ENCODE measurements around the gene LCE5A.

- TF ChIP-seq MAZ (CRISPR knock-in tag; conservative IDR thresholded peaks at IDR 0.05 in 1 of 2, IDR thresholded peaks at IDR 0.05 in 1 of 2) (no peak), FOXM1 (IDR thresholded peaks at IDR 0.05; ENCODE audit: low read depth) (no peak), FOXM1 (CRISPR knock-in tag; IDR thresholded peaks at IDR 0.05; ENCODE audit: low read depth) (no peak), CTCF (IDR thresholded peaks at IDR 0.05 in 2 of 3, conservative IDR thresholded peaks at IDR 0.05 in 1 of 3; ENCODE audit: insufficient read depth in 2 of 3, low read depth in 1 of 3, low read length in 3 of 3) (peak; percentile 54 to 66 (median 65); a peak in 5 of 6 replicates), SMARCB1 (IDR thresholded peaks at IDR 0.05; ENCODE audit: insufficient read length, low read depth) (no peak), SP1 (CRISPR knock-in tag; IDR thresholded peaks at IDR 0.05) (no peak)
These were observed 49.1 kb upstream of the LCE5A start for GRCh38 chr1:152461544-152461943.
